WTC11 (cell line): Measurements from ENCODE around the gene DHTKD1. TPM values are rescaled to one million over a fixed set of nuclear protein-coding genes. Genes with fewer than 3 reads are reported as not detected.
A peak's percentile ranks its signal among the peaks of the same experiment; 100 is the strongest.

ENCODE experiments used
- ATAC-seq: fragments of 200-7000 bp; cut with Tn5 transposase; 2 replicates; pipeline ENCODE4 v1.10.0; 2021; ENCODE audit warnings: mild to moderate bottlenecking, moderate library complexity
- CTCF ChIA-PET: fragments of 300-600 bp; sonication (Branson Sonifier 250); formaldehyde crosslinking; loops from one replicate; lab custom pipeline; 2021; ENCODE audit warnings: antibody characterized with exemption; lab: Charles Lee
- POLR2A ChIA-PET: fragments of 350-600 bp; sonication (Branson Sonifier 250); formaldehyde crosslinking; loops from one replicate; lab custom pipeline; 2021; ENCODE audit warnings: antibody characterized with exemption; lab: Charles Lee
- DNase-seq: peaks from one replicate; pipeline ENCODE4 v3.0.0; 2021; ENCODE audit warnings: low spot score
- H3K27ac Mint-ChIP-seq: 2 replicates; pipeline ENCODE4 v1.8.0; 2021; ENCODE audit warnings: mixed read lengths
- H3K27me3 Mint-ChIP-seq: 2 replicates; pipeline ENCODE4 v1.8.0; 2021; ENCODE audit warnings: low read depth, mild to moderate bottlenecking, moderate library complexity, mixed read lengths
- H3K36me3 Mint-ChIP-seq: 2 replicates; pipeline ENCODE4 v1.8.0; 2021; ENCODE audit warnings: mixed read lengths
- H3K4me1 Mint-ChIP-seq: 2 replicates; pipeline ENCODE4 v1.8.0; 2022; ENCODE audit warnings: mixed read lengths
- H3K4me3 Mint-ChIP-seq: 2 replicates; pipeline ENCODE4 v1.8.0; 2021; ENCODE audit warnings: mild to moderate bottlenecking, moderate library complexity, mixed read lengths
- H3K9me3 Mint-ChIP-seq: 2 replicates; pipeline ENCODE4 v1.8.0; 2021; ENCODE audit warnings: mixed read lengths
- AFF4 ChIP-seq: sonication (generic); formaldehyde crosslinking; IDR thresholded peaks from 2 replicates; pipeline ENCODE4 v1.8.1; 2023; ENCODE audit warnings: mild to moderate bottlenecking, missing genetic modification reagents, borderline replicate concordance
- AR ChIP-seq: fragments of 250-450 bp; sonication (Bioruptor Pico); IDR thresholded peaks from 2 replicates; pipeline ENCODE4 v1.9.0; 2021; ENCODE audit warnings: mild to moderate bottlenecking
- ATF3 ChIP-seq: sonication (generic); formaldehyde crosslinking; conservative IDR thresholded peaks from 2 replicates; pipeline ENCODE4 v1.8.1; 2022; ENCODE audit warnings: mild to moderate bottlenecking, missing genetic modification reagents
- CBFB ChIP-seq: sonication (generic); formaldehyde crosslinking; IDR thresholded peaks from 2 replicates; pipeline ENCODE4 v1.8.1; 2022; ENCODE audit warnings: mild to moderate bottlenecking, low read depth, missing genetic modification reagents
- CTCF ChIP-seq: fragments of 200-600 bp; IDR thresholded peaks from 2 replicates; pipeline ENCODE4 v1.8.0; 2022; ENCODE audit warnings: antibody characterized with exemption
- E2F1 ChIP-seq: sonication (generic); formaldehyde crosslinking; IDR thresholded peaks from 2 replicates; pipeline ENCODE4 v1.8.0; 2022; ENCODE audit warnings: mild to moderate bottlenecking, missing genetic modification reagents
- GTF2I ChIP-seq: fragments of 250-450 bp; sonication (Bioruptor Pico); conservative IDR thresholded peaks from 2 replicates; pipeline ENCODE4 v1.4.0; 2021; ENCODE audit warnings: mild to moderate bottlenecking
- IRF2 ChIP-seq: sonication (generic); formaldehyde crosslinking; IDR thresholded peaks from 2 replicates; pipeline ENCODE4 v1.8.0; 2022; ENCODE audit warnings: low read depth, missing genetic modification reagents, borderline replicate concordance
- MYBL2 ChIP-seq: sonication (generic); formaldehyde crosslinking; IDR thresholded peaks from 2 replicates; pipeline ENCODE4 v1.8.1; 2023; ENCODE audit warnings: mild to moderate bottlenecking, moderate library complexity, missing genetic modification reagents
- NR1H2 ChIP-seq: sonication (generic); formaldehyde crosslinking; IDR thresholded peaks from 2 replicates; pipeline ENCODE4 v1.9.0; 2021; ENCODE audit warnings: mild to moderate bottlenecking, moderate library complexity, missing genetic modification reagents
- OVOL2 ChIP-seq: fragments of 250-450 bp; sonication (Bioruptor Pico); IDR thresholded peaks from 2 replicates; pipeline ENCODE4 v1.9.0; 2021; ENCODE audit warnings: mild to moderate bottlenecking, borderline replicate concordance
- SMAD4 ChIP-seq: sonication (generic); formaldehyde crosslinking; IDR thresholded peaks from 2 replicates; pipeline ENCODE4 v1.8.0; 2022; ENCODE audit warnings: mild to moderate bottlenecking, missing genetic modification reagents
- SP1 ChIP-seq: sonication (generic); formaldehyde crosslinking; conservative IDR thresholded peaks from 2 replicates; pipeline ENCODE4 v1.8.1; 2022; ENCODE audit warnings: missing genetic modification reagents
- STAT6 ChIP-seq: sonication (generic); formaldehyde crosslinking; conservative IDR thresholded peaks from 2 replicates; pipeline ENCODE4 v1.8.1; 2023; ENCODE audit warnings: mild to moderate bottlenecking, low read depth, missing genetic modification reagents, moderate library complexity
- ZNF138 ChIP-seq: sonication (generic); formaldehyde crosslinking; conservative IDR thresholded peaks from 2 replicates; pipeline ENCODE4 v1.8.1; 2022; ENCODE audit warnings: mild to moderate bottlenecking, moderate library complexity, missing genetic modification reagents
- ZNF232 ChIP-seq: sonication (generic); formaldehyde crosslinking; IDR thresholded peaks from 2 replicates; pipeline ENCODE4 v1.8.0; 2022; ENCODE audit warnings: mild to moderate bottlenecking, missing genetic modification reagents
- ZNF263 ChIP-seq: sonication (generic); formaldehyde crosslinking; IDR thresholded peaks from 2 replicates; pipeline ENCODE4 v1.8.1; 2022; ENCODE audit warnings: low read depth, mild to moderate bottlenecking, moderate library complexity, missing genetic modification reagents
- ZNF425 ChIP-seq: fragments of 250-450 bp; sonication (Bioruptor Pico); conservative IDR thresholded peaks from 2 replicates; pipeline ENCODE4 v1.9.0; 2021; ENCODE audit warnings: mild to moderate bottlenecking
- total RNA-seq: library from RNA; stranded (reverse); gene quantifications from 3 replicates; pipeline ENCODE4 v1.2.3, GENCODE V29; 2021

DHTKD1 gene
- total RNA-seq, 1 experiment from 2014 or later, result 57.9 TPM

GRCh38 chr10:12025591-12025990, 43.2 kb upstream of the DHTKD1 start (continued):
- TF ChIP-seq E2F1 (CRISPR knock-in tag) (no peak), SP1 (CRISPR knock-in tag) (no peak), SMAD4 (CRISPR knock-in tag) (no peak), ZNF232 (CRISPR knock-in tag) (no peak), ZNF138 (CRISPR knock-in tag) (no peak), ATF3 (no peak), AR (CRISPR knock-in tag) (no peak), IRF2 (no peak), GTF2I (no peak), CTCF (no peak)

GRCh38 chr10:12027539-12027938, 41.2 kb upstream of the DHTKD1 start:
- ChIA-PET POLR2A (no interaction called here), CTCF (no interaction called here)
- ATAC-seq (no peak), DNase-seq (no peak)
- H3K4me3 Mint-ChIP-seq, result no peak overlapping the region
- peaks cover 11% of the 10 kb centered on the region for H3K4me1 Mint-ChIP-seq
- H3K27ac Mint-ChIP-seq, result peak overlapping the region; percentile 44; the same call in 1 of the 2 replicates
- peaks cover 36% of the 10 kb centered on the region for H3K36me3 Mint-ChIP-seq
- H3K9me3 Mint-ChIP-seq, result no peaks in the 10 kb centered on the region
- H3K27me3 Mint-ChIP-seq, result no peaks in the 10 kb centered on the region
- TF ChIP-seq OVOL2 (CRISPR knock-in tag) (no peak), MYBL2 (CRISPR knock-in tag) (no peak), AFF4 (no peak), NR1H2 (CRISPR knock-in tag) (no peak), ZNF425 (CRISPR knock-in tag) (no peak), CBFB (CRISPR knock-in tag) (no peak), STAT6 (CRISPR knock-in tag) (no peak), ZNF263 (CRISPR knock-in tag) (no peak), CTCF (no peak)
